ENCODE data around the gene SERPINE3.

SERPINE3 gene

DNA sequence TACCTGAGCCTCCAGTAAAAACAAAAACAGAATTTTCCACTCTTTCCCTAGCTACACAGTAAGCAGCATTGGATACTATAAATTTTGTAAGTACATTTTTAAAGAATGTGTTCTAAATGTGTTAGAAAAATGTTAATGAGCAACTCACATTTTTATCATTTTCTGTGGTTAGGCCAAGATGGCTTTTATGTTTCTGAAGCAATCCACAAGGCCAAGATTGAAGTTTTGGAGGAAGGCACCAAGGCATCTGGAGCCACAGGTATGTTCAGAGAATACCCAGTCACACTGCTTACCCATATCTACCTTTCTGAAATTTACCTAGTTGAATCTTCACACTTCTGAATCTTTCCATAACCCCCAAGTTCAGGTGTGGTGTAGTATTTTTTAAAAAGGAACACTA lies 21.6 kb downstream of the SERPINE3 start:
- no peak for DNase-seq (ENCODE audit: low read depth in 1 of 2, low spot score in 1 of 2)

DNA sequence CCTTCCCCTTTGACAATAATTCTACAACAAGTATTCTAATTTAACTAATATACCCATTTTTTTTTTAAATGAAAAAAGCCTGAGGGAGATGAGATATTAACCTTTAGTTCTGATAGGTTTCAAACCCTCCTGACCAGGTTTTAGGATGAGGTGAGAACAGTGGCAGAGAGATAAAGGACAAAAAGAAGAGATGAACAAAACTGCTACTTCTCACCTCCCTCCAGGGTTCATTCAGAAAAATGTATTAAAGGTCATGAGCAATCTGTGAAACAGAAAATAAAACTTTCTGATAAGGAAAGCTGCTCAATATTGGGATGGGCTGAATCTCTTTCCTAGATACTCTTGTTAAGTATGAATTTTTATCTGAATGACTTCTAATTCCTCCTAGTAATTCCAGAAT lies 24.1 kb downstream of the SERPINE3 start:
- no peak for DNase-seq (ENCODE audit: low read depth in 1 of 2, low spot score in 1 of 2)

DNA sequence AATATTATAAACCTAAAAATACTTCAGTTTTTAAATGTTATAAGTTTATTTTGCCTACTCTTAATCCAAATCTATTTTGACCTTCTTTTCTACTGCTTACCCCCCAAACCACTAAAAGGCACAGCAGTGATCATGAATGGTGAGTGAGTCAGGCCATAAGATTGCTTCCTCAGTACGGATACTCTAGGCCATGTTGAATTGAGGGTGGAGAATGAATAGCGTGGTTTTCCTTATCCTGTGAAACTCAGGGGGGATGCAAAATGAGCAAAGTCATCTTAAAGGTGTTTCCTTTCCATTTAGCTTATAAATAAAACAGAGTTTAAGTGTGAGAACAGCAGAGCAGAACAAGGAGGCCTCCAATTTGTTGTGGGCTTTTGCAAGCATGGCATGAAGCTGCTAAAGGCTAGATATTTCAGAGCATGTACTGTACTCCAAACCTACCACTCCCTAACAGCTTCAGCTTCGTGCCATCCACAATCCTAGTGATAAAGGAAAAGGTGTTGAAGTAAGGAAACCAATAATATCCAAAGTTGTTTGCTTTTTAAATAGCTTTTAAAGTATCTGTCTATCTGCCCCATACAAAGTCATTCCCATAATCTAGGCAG lies 25.0 kb downstream of the SERPINE3 start:
- DNase-seq (ENCODE audit: low read depth in 1 of 2, low spot score in 1 of 2), result no peak

DNA sequence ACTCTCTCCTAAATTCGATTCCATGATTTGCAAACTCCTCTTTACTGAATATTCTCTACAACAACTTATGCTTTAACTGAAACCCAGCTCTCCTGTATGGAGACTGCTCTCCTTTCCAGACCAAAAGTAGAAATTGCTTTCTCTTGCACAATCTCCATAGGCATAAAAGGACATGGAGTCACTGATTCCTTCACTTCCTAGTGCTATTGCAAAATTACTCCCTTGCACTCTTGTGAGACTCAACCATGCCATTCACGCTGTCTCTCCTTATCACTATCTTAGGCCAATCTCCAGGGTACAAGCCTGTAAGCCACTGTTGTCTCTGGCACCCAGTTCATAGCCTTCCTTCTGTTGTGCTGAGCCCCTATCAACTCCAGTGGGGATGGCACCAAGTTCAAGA lies 30.6 kb downstream of the SERPINE3 start:
- no peak for DNase-seq (ENCODE audit: low read depth in 1 of 2, low spot score in 1 of 2)

DNA sequence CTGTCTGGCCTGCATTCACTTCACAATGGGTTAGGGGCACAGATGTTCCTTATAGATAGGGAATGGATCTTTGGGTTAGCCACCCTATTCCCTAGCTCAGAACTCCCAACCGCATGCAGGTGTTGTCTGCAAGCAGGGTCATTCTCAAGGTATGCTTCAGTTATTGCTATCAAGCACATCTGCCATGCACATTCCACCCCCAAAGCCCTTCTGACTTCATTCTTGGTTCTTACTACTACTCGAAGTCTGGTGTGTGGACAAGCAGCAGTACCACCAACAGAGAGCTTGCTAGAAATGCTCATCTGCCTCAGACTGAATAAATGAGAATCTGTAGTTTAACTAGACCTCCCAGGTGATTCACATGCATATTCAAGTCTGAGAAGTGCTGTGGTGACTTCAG lies 31.3 kb downstream of the SERPINE3 start:
- no peak for DNase-seq (ENCODE audit: low read depth in 1 of 2, low spot score in 1 of 2)

DNA sequence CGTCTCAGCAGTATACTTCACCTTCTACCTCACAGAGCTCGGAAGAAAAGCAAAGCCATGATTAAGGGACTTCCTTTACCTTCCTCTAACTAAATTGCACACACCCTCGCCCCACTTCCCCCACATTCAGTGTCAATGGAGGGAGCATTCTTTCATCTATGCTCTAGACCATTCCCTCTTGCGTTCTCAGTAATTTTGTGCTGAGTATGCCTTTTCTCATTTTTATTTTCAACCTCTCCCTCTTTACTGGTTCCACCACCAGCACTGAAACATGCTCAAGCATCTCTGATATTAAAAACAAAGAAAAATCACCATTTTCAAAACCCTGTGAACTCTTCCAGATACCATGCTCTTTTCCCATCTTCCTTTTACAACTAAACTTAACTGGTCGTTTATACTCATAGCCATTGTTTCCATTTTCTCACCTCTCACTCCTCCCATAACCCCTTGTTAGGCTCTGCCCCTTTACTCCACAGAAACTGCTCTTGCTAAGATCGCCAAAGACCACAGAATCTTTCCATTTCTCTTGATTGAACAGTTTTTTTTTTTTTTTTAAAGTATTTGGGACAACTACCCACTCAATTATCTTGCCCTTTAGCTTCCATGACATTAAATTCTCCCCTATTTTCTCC lies 32.4 kb downstream of the SERPINE3 start:
- DNase-seq (ENCODE audit: low read depth in 1 of 2, low spot score in 1 of 2), result no peak

DNA sequence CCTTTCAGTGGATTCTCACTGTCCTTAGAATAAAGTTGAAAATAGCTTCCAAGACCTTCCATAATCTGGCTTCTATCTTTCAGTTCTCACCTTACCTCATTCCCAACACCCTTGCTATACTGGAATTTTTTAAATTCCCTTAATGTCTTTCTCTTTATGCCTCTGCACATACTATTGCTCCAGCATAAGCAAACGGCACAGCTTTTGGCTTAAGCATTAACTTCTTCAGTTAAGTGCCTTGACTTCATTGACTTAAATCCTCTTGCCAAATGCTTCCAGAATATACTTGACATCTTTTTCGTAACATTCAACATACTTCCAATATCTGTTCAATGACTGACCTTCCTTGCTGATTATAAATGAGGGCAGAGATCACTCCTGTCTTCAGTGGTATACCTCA lies 34.0 kb downstream of the SERPINE3 start:
- DNase-seq (ENCODE audit: low read depth in 1 of 2, low spot score in 1 of 2), result no peak

DNA sequence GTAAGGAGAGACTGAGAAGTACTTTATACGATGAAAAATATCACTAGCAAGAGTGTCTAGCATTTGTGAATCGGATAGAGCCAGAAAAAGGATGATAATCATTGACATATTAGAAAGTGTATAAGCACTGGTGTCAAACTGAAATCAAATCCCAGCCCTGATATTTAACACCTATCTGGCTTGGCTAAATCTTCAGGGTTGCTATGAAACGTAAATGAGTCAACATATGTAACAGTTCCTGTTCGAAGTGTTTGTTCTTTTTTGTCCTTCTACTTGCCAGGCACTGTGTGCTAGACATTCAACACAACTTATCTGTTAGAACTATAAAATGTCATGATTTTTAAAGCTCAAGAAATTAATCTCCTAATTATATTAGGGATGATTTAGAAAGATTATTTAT lies 40.8 kb downstream of the SERPINE3 start:
- no peak for DNase-seq (ENCODE audit: low read depth in 1 of 2, low spot score in 1 of 2)

DNA sequence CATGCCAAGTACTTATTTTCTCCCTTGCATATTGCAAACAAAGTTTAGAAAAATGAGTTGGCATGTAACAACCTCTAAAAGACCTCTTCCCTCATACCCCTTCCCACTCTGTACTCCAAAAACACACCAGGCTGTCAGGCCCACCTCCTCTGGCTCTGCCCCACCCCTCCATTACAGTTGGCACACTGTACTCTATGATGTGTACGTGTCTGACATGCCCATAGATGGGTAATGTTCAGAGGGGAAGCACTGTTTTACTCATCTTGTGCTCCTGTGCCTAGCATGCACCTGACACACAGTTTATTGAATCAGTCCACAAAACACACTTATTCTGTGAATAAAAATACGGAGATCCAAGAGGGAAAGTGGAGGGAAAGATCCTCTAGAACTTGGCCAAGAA lies 45.6 kb downstream of the SERPINE3 start:
- DNase-seq (ENCODE audit: low read depth in 1 of 2, low spot score in 1 of 2), result no peak

DNA sequence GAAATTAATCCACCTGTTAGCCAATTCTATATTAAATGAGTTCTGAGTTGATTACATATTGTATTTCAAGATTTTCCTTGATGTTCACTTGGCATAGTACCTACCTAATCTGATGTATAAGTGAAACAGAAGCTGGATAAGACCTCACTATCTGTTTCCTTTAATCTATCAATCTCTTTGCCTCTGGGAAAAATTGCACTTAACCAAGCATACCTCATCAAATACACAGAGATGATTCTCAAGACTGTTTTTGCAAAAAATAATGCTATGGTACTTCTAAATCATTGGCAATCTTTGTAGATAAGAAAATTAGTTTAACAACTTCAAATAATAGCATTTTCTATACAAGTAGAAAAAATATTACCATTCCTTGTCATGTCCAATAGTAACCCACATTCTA lies 55.2 kb downstream of the SERPINE3 start:
- no peak for DNase-seq (ENCODE audit: low read depth in 1 of 2, low spot score in 1 of 2)

DNA sequence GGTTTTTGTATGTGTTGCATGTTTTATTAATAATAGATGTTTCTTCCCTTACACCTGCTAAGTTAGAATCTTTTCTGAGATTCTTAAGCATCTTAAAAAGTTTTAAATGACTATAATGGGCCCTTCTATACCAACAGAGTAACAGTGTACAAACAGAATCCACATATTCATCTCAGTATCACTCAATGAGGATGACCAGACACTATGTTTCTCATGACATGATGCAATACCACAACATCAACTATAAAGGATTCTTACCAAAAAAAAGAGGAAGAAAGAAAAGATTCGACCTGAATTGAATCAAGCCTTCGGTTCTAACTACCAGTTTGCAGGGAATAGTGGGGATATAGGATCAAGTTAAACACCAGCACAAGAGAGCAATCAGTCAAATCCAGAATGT lies 56.9 kb downstream of the SERPINE3 start:
- no peak for DNase-seq (ENCODE audit: low read depth in 1 of 2, low spot score in 1 of 2)

DNA sequence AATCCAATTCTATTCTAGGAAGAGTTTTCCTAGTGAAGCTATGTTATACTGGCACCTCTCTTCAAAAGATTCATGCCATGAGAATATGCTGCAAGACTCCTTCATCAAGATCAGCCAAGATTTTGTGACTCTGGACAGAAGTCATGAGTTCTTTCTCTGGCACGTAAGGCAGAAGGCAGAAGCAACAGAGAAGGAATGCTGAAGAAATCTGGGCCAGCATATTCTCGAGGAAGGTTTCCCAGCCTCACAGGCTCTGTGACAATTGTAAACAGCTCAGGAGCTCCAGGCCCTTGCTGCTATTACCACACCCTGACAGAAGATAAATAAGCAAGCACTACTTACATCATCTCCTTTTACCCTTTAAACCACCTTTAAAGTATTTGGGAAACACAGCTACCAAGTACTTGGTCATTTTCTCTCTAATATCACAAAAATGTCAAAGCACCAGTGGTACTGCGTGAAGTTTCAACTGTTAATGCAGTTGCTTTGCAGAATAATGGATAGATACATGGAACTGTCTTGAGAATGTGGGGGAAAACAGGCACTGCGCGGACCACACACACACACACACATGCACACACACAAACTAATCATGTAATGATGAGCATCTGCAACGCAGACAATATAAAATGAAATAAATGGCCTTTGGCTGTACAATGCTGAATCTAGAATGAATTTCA lies 57.9 kb downstream of the SERPINE3 start:
- no peak for DNase-seq (ENCODE audit: low read depth in 1 of 2, low spot score in 1 of 2)

DNA sequence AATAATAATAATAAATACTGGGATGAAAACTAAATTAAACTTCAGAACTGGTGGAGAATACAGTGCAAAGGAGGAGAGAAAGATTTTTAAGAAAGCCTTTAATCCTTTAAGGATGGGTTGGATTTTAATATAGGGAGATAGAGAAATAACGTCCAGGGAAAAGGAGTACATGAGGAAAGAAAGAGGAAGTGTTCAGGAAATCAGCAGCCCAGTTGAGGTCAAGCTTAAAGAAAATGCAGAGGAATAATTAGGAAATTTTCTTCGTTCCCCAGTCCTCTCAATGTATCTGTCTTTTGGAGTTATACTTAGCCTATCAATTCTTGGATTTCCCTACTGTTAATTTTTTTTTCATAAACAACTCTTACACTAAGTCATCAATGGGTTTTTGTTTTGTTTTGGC lies 65.7 kb downstream of the SERPINE3 start:
- DNase-seq (ENCODE audit: low read depth in 1 of 2, low spot score in 1 of 2), result no peak

DNA sequence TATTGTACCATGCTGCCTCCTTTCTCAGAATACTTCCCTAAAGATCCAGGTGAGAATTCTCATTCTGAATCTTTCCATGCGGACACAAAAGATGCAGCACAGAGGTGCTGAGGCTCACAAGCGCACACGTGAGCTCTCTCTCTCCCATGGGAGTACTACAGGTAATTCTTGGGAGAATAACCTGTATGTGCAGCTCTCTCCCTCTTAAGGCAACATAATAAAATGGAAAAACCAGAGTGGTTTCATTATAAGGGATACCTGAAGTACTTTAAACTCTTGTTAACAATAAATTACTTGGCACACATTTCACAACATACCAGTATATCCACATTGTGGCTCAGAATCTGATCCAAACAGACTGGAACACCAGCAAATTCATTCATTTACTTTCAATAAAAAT lies 72.9 kb downstream of the SERPINE3 start:
- no peak for DNase-seq (ENCODE audit: low read depth in 1 of 2, low spot score in 1 of 2)

Measured in stimulated activated CD4-positive, alpha-beta T cell treated with anti-CD3 and anti-CD28 coated beads, Interleukin-15, amount 100 ng/mL, for 1 hour (primary cell).